Liver (tissue), 3 donors: ENCODE results near the gene ARRDC4.

Experiments
- GABPA ChIP-seq, 2 donors: IDR thresholded peaks in 1 of 2; conservative IDR thresholded peaks in 1 of 2; 2 replicates each; pipeline ENCODE4 v1.6.1; 2016; ENCODE audit warnings: antibody characterized with exemption in 2 of 2, mild to moderate bottlenecking in 1 of 2, moderate library complexity in 1 of 2
- RAD21 ChIP-seq, 2 donors: IDR thresholded peaks; 2 replicates each; pipeline ENCODE4 v1.6.1; 2016; ENCODE audit warnings: antibody characterized with exemption in 2 of 2, mild to moderate bottlenecking in 2 of 2
- TF ChIP-seq, protein P1 (sequence below): fragments of 150-350 bp; IDR thresholded peaks from 2 replicates; pipeline ENCODE4 v1.5.1; 2017; ENCODE audit warnings: improper control_type of control experiment, low read depth, low read length; ENCODE audit not compliant: missing input control
- TF ChIP-seq, protein P2 (sequence below): IDR thresholded peaks from 2 replicates; pipeline ENCODE4 v1.6.1; 2016; ENCODE audit warnings: antibody characterized with exemption, mild to moderate bottlenecking
- donor health status: healthy.
- donor health status: healthy.

DNA sequence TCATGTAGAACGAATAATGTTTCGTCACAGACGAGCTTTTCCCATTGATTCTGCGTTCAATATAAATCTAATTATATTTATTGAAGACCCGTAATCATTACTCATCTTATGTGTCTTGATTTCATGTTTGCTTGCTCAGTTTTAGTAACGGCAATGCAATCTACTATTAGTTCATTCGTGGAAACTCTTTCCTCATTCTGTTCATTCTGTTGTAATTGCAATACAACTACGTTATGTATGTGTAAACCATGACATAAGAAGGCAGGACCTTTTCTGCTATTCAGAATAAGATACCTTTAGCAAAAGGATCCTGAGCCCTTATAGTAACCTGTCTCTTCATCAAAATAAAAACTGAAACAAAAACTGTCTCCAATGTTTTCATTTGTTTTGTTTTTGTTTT lies 6.8 kb upstream of the ARRDC4 start:
- TF ChIP-seq, protein P1, sequence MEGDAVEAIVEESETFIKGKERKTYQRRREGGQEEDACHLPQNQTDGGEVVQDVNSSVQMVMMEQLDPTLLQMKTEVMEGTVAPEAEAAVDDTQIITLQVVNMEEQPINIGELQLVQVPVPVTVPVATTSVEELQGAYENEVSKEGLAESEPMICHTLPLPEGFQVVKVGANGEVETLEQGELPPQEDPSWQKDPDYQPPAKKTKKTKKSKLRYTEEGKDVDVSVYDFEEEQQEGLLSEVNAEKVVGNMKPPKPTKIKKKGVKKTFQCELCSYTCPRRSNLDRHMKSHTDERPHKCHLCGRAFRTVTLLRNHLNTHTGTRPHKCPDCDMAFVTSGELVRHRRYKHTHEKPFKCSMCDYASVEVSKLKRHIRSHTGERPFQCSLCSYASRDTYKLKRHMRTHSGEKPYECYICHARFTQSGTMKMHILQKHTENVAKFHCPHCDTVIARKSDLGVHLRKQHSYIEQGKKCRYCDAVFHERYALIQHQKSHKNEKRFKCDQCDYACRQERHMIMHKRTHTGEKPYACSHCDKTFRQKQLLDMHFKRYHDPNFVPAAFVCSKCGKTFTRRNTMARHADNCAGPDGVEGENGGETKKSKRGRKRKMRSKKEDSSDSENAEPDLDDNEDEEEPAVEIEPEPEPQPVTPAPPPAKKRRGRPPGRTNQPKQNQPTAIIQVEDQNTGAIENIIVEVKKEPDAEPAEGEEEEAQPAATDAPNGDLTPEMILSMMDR: no peak
- TF ChIP-seq GABPA (IDR thresholded peaks at IDR 0.05 in 1 of 2, conservative IDR thresholded peaks at IDR 0.05 in 1 of 2): no peak
- TF ChIP-seq, protein P2, sequence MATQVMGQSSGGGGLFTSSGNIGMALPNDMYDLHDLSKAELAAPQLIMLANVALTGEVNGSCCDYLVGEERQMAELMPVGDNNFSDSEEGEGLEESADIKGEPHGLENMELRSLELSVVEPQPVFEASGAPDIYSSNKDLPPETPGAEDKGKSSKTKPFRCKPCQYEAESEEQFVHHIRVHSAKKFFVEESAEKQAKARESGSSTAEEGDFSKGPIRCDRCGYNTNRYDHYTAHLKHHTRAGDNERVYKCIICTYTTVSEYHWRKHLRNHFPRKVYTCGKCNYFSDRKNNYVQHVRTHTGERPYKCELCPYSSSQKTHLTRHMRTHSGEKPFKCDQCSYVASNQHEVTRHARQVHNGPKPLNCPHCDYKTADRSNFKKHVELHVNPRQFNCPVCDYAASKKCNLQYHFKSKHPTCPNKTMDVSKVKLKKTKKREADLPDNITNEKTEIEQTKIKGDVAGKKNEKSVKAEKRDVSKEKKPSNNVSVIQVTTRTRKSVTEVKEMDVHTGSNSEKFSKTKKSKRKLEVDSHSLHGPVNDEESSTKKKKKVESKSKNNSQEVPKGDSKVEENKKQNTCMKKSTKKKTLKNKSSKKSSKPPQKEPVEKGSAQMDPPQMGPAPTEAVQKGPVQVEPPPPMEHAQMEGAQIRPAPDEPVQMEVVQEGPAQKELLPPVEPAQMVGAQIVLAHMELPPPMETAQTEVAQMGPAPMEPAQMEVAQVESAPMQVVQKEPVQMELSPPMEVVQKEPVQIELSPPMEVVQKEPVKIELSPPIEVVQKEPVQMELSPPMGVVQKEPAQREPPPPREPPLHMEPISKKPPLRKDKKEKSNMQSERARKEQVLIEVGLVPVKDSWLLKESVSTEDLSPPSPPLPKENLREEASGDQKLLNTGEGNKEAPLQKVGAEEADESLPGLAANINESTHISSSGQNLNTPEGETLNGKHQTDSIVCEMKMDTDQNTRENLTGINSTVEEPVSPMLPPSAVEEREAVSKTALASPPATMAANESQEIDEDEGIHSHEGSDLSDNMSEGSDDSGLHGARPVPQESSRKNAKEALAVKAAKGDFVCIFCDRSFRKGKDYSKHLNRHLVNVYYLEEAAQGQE: no peak
- TF ChIP-seq RAD21 (IDR thresholded peaks at IDR 0.05): no peak
